Brain microvascular endothelial cell (primary cell): ENCODE results near the gene MUC5B.

ENCODE experiments used
- DNase-seq: peaks from one replicate; pipeline ENCODE4 v3.0.0-alpha.2; 2020
- H3K27ac ChIP-seq: fragments of 250-450 bp; sonication (Bioruptor Pico); 2 replicates; pipeline ENCODE4 v1.5.1; 2020; ENCODE audit warnings: mild to moderate bottlenecking, moderate library complexity
- H3K27me3 ChIP-seq: fragments of 250-450 bp; sonication (Bioruptor Pico); replicated peaks from 2 replicates; pipeline ENCODE4 v1.5.1; 2020; ENCODE audit warnings: mild to moderate bottlenecking
- H3K36me3 ChIP-seq: fragments of 250-450 bp; sonication (Bioruptor Pico); replicated peaks from 2 replicates; pipeline ENCODE4 v1.5.1; 2020; ENCODE audit warnings: mild to moderate bottlenecking
- H3K4me3 ChIP-seq: 2 replicates; pipeline ENCODE4 v1.5.1; 2011; ENCODE audit warnings: low read depth, mild to moderate bottlenecking, control low read depth, low read length, moderate library complexity
- CTCF ChIP-seq: IDR thresholded peaks from 2 replicates; pipeline ENCODE4 v1.5.1; 2011; ENCODE audit warnings: low read depth, mild to moderate bottlenecking, moderate library complexity, low read length, control low read depth, inconsistent platforms; ENCODE audit errors: missing control alignments
- in situ Hi-C: cut with HindIII; loops from 2 replicates; pipeline ENCODE4 v1.10.0; 2017; ENCODE audit warnings: low sequenced_read_pairs, low pct_ligation_motif_present

Gene MUC5B

GRCh38 chr11:1177020-1177770 lies 45.7 kb upstream of the MUC5B start:
- H3K27me3 ChIP-seq, result no peaks in the 10 kb centered on the region
- H3K36me3 ChIP-seq, result no peaks in the 10 kb centered on the region
- TF ChIP-seq CTCF, result no peak
- no peak for DNase-seq
- in situ Hi-C loops, result no loop called here
- no peak overlapping the region for H3K27ac ChIP-seq
- no peak overlapping the region for H3K4me3 ChIP-seq

DNA sequence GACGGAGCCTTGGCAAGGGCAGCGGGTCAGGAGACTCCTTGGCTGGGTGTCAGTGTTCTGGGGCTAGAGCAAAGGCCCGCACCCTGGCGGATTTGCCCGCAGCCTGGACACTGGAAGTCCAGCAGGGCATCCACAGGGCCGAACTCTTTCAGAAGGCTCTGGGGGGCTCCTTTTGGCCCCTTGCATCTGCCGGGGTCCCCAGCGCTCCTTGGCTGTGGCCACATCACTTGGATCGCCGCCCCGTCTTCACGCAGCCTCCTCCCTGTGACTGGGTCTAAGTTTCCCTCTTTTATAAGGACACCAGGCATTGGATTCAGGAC lies 45.1 kb upstream of the MUC5B start:
- Histone ChIP-seq H3K27ac (no peak overlapping the region), H3K36me3 (no peaks in the 10 kb centered on the region), H3K4me3 (no peak overlapping the region), H3K27me3 (no peaks in the 10 kb centered on the region)
- no peak for DNase-seq
- no peak for TF ChIP-seq CTCF
- in situ Hi-C loops, result no loop called here

DNA sequence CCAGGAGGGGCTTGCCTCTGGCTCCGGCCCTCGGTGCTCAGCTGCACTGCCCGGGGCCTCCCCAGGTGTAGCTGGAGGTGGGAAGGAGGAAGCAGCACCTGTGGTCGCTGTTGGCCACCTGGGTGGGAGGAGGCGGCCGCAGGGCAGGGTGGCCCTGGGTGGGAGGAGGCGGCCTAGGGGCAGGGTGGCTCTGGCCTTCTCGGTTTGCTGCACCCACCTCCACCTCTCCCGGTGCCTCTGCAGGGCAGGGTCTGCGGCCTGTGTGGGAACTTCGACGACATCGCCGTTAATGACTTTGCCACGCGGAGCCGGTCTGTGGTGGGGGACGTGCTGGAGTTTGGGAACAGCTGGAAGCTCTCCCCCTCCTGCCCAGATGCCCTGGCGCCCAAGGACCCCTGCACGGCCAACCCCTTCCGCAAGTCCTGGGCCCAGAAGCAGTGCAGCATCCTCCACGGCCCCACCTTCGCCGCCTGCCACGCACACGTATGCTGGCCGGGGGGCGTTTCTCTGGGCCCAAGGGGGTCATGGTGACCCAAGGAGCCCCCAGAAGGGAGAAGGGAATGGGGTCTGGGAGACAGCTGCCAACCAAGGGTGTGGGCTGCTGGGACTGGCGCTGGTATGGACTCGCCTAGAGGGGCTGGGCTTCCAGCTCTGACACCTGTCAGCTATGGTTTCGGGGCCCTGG lies 44.5 kb upstream of the MUC5B start:
- no peaks in the 10 kb centered on the region for H3K27me3 ChIP-seq
- in situ Hi-C loops, result no loop called here
- no peak overlapping the region for H3K4me3 ChIP-seq
- no peak for DNase-seq
- H3K36me3 ChIP-seq, result no peaks in the 10 kb centered on the region
- no peak overlapping the region for H3K27ac ChIP-seq
- no peak for TF ChIP-seq CTCF

DNA sequence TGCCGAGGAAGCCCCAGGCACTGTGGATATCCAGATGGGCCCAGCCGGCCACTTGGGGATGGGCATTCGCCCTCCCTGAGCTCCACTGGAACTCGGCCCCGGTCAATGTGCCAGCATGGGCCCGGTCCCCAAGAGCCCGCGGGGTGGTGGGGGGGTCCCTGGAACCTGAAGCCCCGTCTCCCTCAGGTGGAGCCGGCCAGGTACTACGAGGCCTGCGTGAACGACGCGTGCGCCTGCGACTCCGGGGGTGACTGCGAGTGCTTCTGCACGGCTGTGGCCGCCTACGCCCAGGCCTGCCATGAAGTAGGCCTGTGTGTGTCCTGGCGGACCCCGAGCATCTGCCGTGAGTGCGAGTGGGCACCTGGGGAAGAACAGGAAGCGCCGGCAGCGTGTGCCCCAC lies 44.0 kb upstream of the MUC5B start:
- Histone ChIP-seq H3K36me3 (no peaks in the 10 kb centered on the region), H3K27me3 (no peaks in the 10 kb centered on the region), H3K4me3 (no peak overlapping the region), H3K27ac (no peak overlapping the region)
- no peak for TF ChIP-seq CTCF
- no peak for DNase-seq
- in situ Hi-C loops, result no loop called here

GRCh38 chr11:1179641-1180040 lies 43.2 kb upstream of the MUC5B start:
- H3K27me3 ChIP-seq, result no peaks in the 10 kb centered on the region
- no peak for DNase-seq
- no peaks in the 10 kb centered on the region for H3K36me3 ChIP-seq
- in situ Hi-C loops, result no loop called here
- no peak for TF ChIP-seq CTCF
- no peak overlapping the region for H3K4me3 ChIP-seq
- no peak overlapping the region for H3K27ac ChIP-seq
